OCI-LY7 (cell line): ENCODE data around the gene TIMM13. TPM values are rescaled to one million over a fixed set of nuclear protein-coding genes. Genes with fewer than 3 reads are reported as not detected.

ENCODE experiments used
- BruUV-seq: library from RNA; stranded (reverse); fragments of 400-500 nt; replicated peaks from 2 replicates; lab custom pipeline; 2021; lab: Mats Ljungman, UMichigan
- CTCF ChIA-PET: fragments of 300-600 bp; sonication (Branson Sonifier 250); formaldehyde crosslinking; loops from one replicate; lab custom pipeline; 2022; ENCODE audit warnings: antibody characterized with exemption; ENCODE audit not compliant: unreplicated experiment; lab: Charles Lee
- POLR2A ChIA-PET: fragments of 300-600 bp; sonication (Branson Sonifier 250); formaldehyde crosslinking; loops from one replicate; lab custom pipeline; 2022; ENCODE audit warnings: antibody characterized with exemption; lab: Charles Lee
- DNase-seq: peaks from one replicate; pipeline ENCODE4 v3.0.0-alpha.2; 2015; ENCODE audit warnings: low spot score
- H2AFZ ChIP-seq: fragments of 200-600 bp; sonication (generic), shearing (Covaris generic); 2 replicates; pipeline ENCODE4 v1.6.1; 2014; ENCODE audit warnings: mild to moderate bottlenecking, antibody characterized with exemption, low read length, moderate library complexity
- H3K27ac ChIP-seq: fragments of 200-600 bp; sonication (generic); 2 replicates; pipeline ENCODE4 v1.5.1; 2014; ENCODE audit warnings: mixed run types, low read depth, mild to moderate bottlenecking, moderate library complexity, low read length, inconsistent platforms; ENCODE audit not compliant: poor library complexity, severe bottlenecking
- H3K36me3 ChIP-seq: fragments of 200-600 bp; sonication (generic); 2 replicates; pipeline ENCODE4 v1.6.1; 2014; ENCODE audit warnings: mild to moderate bottlenecking, antibody characterized with exemption, low read length, moderate library complexity, mixed read lengths; ENCODE audit not compliant: insufficient read depth
- H3K4me1 ChIP-seq: fragments of 200-600 bp; sonication (generic); 2 replicates; pipeline ENCODE4 v1.5.1; 2014; ENCODE audit warnings: mild to moderate bottlenecking, low read length; ENCODE audit not compliant: insufficient read depth, poor library complexity, severe bottlenecking
- H3K4me2 ChIP-seq: fragments of 200-600 bp; sonication (generic); 2 replicates; pipeline ENCODE4 v1.6.1; 2014; ENCODE audit warnings: mild to moderate bottlenecking, low read length
- H3K4me3 ChIP-seq: fragments of 200-600 bp; sonication (generic); 2 replicates; pipeline ENCODE4 v1.5.1; 2014; ENCODE audit warnings: mild to moderate bottlenecking, low read depth, low read length; ENCODE audit not compliant: poor library complexity, severe bottlenecking
- H3K79me2 ChIP-seq: fragments of 200-600 bp; sonication (generic); 2 replicates; pipeline ENCODE4 v1.6.1; 2016; ENCODE audit warnings: low read depth, mild to moderate bottlenecking, low read length, moderate library complexity, mixed read lengths; ENCODE audit not compliant: insufficient read depth
- H3K9me2 ChIP-seq: fragments of 200-600 bp; sonication (generic); 2 replicates; pipeline ENCODE4 v1.6.1; 2016; ENCODE audit warnings: mild to moderate bottlenecking, low read length, mixed read lengths; ENCODE audit not compliant: insufficient read depth
- H3K9me3 ChIP-seq: fragments of 200-600 bp; sonication (generic); 2 replicates; pipeline ENCODE4 v1.6.1; 2014; ENCODE audit warnings: mild to moderate bottlenecking, mixed run types, low read length, mixed read lengths
- H4K20me1 ChIP-seq: fragments of 200-600 bp; sonication (generic); 2 replicates; pipeline ENCODE4 v1.6.1; 2014; ENCODE audit warnings: mild to moderate bottlenecking, antibody characterized with exemption, low read length, moderate library complexity, mixed read lengths; ENCODE audit not compliant: insufficient read depth
- CTCF ChIP-seq: fragments of 200-600 bp; sonication (generic); conservative IDR thresholded peaks from 2 replicates; pipeline ENCODE4 v1.5.1; 2014; ENCODE audit warnings: mild to moderate bottlenecking, antibody characterized with exemption, low read length, moderate library complexity, mixed read lengths
- EZH2phosphoT487 ChIP-seq: fragments of 200-600 bp; sonication (generic); IDR thresholded peaks from 2 replicates; pipeline ENCODE4 v1.6.1; 2018; ENCODE audit warnings: low read depth, borderline replicate concordance, mild to moderate bottlenecking, mixed run types, antibody characterized with exemption, low read length, moderate library complexity, mixed read lengths
- intact Hi-C: fragments of 100-400 bp; cut with micrococcal nuclease; formaldehyde crosslinking; loops from one replicate; pipeline ENCODE4 v1.10.0; 2022; ENCODE audit not compliant: unreplicated experiment
- microRNA-seq: library from miRNA; unstranded; fragments of <30 nt; microRNA quantifications from one replicate; pipeline ENCODE4 v1.2.0, GENCODE V29; 2022; ENCODE audit warnings: borderline replicate concordance
- total RNA-seq, 2 experiments: library from RNA; depleted of rRNA in 1 of 2; stranded (reverse); fragments of >200 nt in 1 of 2; shearing (Covaris generic) in 1 of 2; gene quantifications; 2 replicates each; pipeline ENCODE4 v1.2.3, GENCODE V29; 2014 to 2022

TIMM13 gene
- total RNA-seq, 2 experiments from 2014 or later = 55.4 to 120 TPM

GRCh38 chr19:2376784-2377519 is 50.4 kb downstream of the TIMM13 start:
- Histone ChIP-seq H4K20me1 (no peaks in the 10 kb centered on the region), H3K27ac (no peak overlapping the region), H3K4me2 (no peak overlapping the region), H3K79me2 (no peaks in the 10 kb centered on the region), H3K9me3 (peaks cover 17% of the 10 kb centered on the region), H2AFZ (no peak overlapping the region), H3K9me2 (no peaks in the 10 kb centered on the region), H3K4me1 (no peaks in the 10 kb centered on the region), H3K36me3 (no peaks in the 10 kb centered on the region), H3K4me3 (no peak overlapping the region)
- no peak for DNase-seq
- no TSS peak for BruUV-seq
- ChIA-PET CTCF (no interaction called here), POLR2A (no interaction called here)
- intact Hi-C loops = no loop called here
- no peak for TF ChIP-seq EZH2phosphoT487
- TF ChIP-seq CTCF = no peak

Small RNAs within 50 kb of the gene (microRNA-seq; reads per million reads assigned to microRNA genes)
- 4.5 reads per million for gene MIR7108

Other genes with a start within 250 kb of the TIMM13 start
- 205 and 221 TPM in 2 replicates for gene PLEKHJ1, start 191.3 kb downstream of the TIMM13 start, total RNA-seq (2014; rRNA removed; shearing (Covaris generic))
- 122 and 129 TPM in 2 replicates for gene PLEKHJ1, start 191.3 kb downstream of the TIMM13 start, total RNA-seq (2022)
- gene SF3A2, start 190.8 kb downstream of the TIMM13 start, total RNA-seq (2014; rRNA removed; shearing (Covaris generic)) = 104 and 124 TPM in 2 replicates
- 206 and 207 TPM in 2 replicates for gene SF3A2, start 190.8 kb downstream of the TIMM13 start, total RNA-seq (2022)
- 10.7 and 14.8 TPM in 2 replicates for gene AMH, start 178.3 kb downstream of the TIMM13 start, total RNA-seq (2014; rRNA removed; shearing (Covaris generic))
- 45.7 and 49.7 TPM in 2 replicates for gene AMH, start 178.3 kb downstream of the TIMM13 start, total RNA-seq (2022)
- gene JSRP1, start 171.2 kb downstream of the TIMM13 start, total RNA-seq (2014; rRNA removed; shearing (Covaris generic)) = 0.44 and 1.5 TPM in 2 replicates
- gene JSRP1, start 171.2 kb downstream of the TIMM13 start, total RNA-seq (2022) = 13.8 and 15.9 TPM in 2 replicates
- not detected in 2 replicates for gene PEAK3, start 145.4 kb downstream of the TIMM13 start, total RNA-seq (2014; rRNA removed; shearing (Covaris generic))
- gene PEAK3, start 145.4 kb downstream of the TIMM13 start, total RNA-seq (2022) = 0.18 TPM in 1 of 2 replicates, not detected in the other
- gene LINGO3, start 119.4 kb downstream of the TIMM13 start, total RNA-seq (2014; rRNA removed; shearing (Covaris generic)) = 0.33 and 0.38 TPM in 2 replicates
- 0.13 and 0.17 TPM in 2 replicates for gene LINGO3, start 119.4 kb downstream of the TIMM13 start, total RNA-seq (2022)
- gene LSM7, start 99.0 kb downstream of the TIMM13 start, total RNA-seq (2014; rRNA removed; shearing (Covaris generic)) = 288 and 321 TPM in 2 replicates
- gene LSM7, start 99.0 kb downstream of the TIMM13 start, total RNA-seq (2022) = 164 and 170 TPM in 2 replicates
- gene SPPL2B, start 98.9 kb downstream of the TIMM13 start, total RNA-seq (2014; rRNA removed; shearing (Covaris generic)) = 96.9 and 106 TPM in 2 replicates
- 185 and 191 TPM in 2 replicates for gene SPPL2B, start 98.9 kb downstream of the TIMM13 start, total RNA-seq (2022)
- 0.44 TPM in 1 of 2 replicates, not detected in the other for gene TMPRSS9, start 67.3 kb downstream of the TIMM13 start, total RNA-seq (2014; rRNA removed; shearing (Covaris generic))
- 0.28 TPM in 1 of 2 replicates, not detected in the other for gene TMPRSS9, start 67.3 kb downstream of the TIMM13 start, total RNA-seq (2022)
- gene LMNB2, start 29.4 kb upstream of the TIMM13 start, total RNA-seq (2014; rRNA removed; shearing (Covaris generic)) = 141 and 150 TPM in 2 replicates
- gene LMNB2, start 29.4 kb upstream of the TIMM13 start, total RNA-seq (2022) = 113 and 117 TPM in 2 replicates
- 98.4 and 102 TPM in 2 replicates for gene GADD45B, start 48.5 kb upstream of the TIMM13 start, total RNA-seq (2014; rRNA removed; shearing (Covaris generic))
- gene GADD45B, start 48.5 kb upstream of the TIMM13 start, total RNA-seq (2022) = 36.5 and 40.5 TPM in 2 replicates